ENCODE data around the gene PLIN4. TPM values are rescaled to one million over a fixed set of nuclear protein-coding genes. Genes with fewer than 3 reads are reported as not detected.

Gene PLIN4
- total RNA-seq, 1 donor from 2014 or later, result not detected

DNA sequence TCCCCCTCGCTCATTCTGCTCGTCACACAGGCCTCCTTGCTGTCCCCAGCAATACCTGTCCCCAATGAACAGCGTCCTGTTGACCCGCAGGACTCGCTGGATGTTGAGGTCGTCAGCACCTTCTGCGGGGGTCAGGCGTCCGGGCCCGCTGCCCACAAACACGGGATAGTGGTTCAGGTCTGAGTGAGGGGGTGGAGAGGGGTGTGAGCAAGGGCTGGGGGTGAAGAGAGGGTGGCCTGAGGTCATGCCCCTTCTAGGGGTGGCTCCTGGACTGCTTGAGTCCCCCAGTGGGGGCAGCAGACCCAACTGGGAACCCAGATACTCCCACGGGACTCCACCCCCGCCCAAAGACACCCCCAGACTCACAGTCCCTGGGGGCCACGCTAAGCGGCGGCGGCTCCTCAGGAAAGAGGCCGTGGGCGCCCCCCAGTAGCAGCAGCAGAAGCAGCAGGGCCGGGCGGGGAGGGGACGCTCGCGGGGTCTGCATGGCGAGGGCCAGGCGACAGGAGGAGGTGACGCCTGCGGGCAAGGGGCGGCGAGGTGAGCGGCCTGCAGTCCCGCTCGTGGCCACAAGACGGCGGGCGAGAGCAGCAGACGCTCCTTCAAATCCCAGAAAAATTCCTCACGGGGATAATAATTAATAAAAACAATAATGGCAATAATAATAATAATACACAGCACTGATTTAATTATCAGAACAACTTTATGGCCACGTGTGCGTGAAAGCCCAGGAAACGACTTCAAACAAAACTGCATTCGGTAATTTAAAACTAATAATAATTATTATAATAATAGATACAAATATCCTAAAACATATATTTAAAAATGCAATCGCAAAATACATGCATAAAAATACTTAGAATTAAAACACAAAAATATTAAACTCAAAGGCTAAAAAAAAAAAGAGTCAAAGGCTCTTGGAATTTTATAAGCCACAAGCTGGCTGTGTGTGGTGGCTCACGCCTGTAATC, 40.0 kb upstream of the PLIN4 start:
- Mint-ChIP-seq H3K36me3 (ENCODE audit: unreplicated experiment) (no peaks in the 10 kb centered on the region), H3K27ac (ENCODE audit: unreplicated experiment) (no peak overlapping the region), H3K9me3 (ENCODE audit: unreplicated experiment) (no peaks in the 10 kb centered on the region), H3K27me3 (ENCODE audit: unreplicated experiment) (no peaks in the 10 kb centered on the region), H3K4me3 (ENCODE audit: unreplicated experiment) (no peak overlapping the region), H3K4me1 (ENCODE audit: unreplicated experiment) (peaks cover 2% of the 10 kb centered on the region)
- TF ChIP-seq CTCF (IDR thresholded peaks at IDR 0.05), result peak; percentile 100
- DNase-seq (ENCODE audit: extremely low spot score, unreplicated experiment), result no peak

DNA sequence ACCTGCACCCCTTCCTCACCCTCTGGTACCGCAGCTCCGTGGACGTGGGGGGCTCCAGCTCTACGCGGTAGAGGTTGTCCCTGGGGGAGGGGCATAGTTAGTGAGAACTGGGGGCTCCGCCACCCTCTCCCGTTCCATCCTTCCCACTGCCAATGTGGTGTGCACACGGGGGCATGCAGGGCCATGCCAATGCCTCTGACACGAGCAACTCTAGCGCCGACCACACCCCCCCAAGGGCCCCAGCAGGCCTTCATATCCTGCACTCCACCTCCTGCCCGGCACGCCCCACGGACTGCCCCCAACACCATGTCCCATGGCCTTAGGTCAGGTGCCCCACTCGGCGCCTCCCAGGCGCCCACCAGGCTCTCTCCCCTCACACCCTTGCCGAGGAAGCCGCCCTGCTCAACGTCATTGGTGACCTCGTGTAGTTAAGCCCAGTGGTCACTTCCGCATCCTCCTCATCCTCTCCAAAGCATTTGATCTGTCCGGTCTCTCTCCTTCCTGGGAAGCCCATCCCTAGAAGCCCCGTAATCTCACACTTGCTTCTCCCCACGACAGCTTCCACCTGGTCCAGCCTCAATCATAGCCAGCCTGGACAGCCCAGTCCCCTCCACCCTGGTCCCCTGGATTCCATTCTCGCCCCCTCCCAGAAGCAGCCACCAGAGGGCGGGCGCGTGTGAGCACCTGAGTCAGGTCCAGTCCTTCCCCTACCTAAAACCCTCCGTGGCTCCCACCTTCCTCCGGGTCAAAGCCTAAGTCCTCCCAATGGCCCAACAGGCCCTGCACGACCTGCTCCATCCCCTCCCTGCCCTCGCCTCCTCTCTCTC, 39.1 kb upstream of the PLIN4 start:
- Mint-ChIP-seq H3K9me3 (ENCODE audit: unreplicated experiment) (no peaks in the 10 kb centered on the region), H3K4me3 (ENCODE audit: unreplicated experiment) (no peak overlapping the region), H3K27me3 (ENCODE audit: unreplicated experiment) (no peaks in the 10 kb centered on the region), H3K4me1 (ENCODE audit: unreplicated experiment) (peaks cover 2% of the 10 kb centered on the region), H3K27ac (ENCODE audit: unreplicated experiment) (no peak overlapping the region), H3K36me3 (ENCODE audit: unreplicated experiment) (no peaks in the 10 kb centered on the region)
- DNase-seq (ENCODE audit: extremely low spot score, unreplicated experiment), result no peak
- TF ChIP-seq CTCF (IDR thresholded peaks at IDR 0.05), result no peak

- Mint-ChIP-seq H3K4me1 (ENCODE audit: unreplicated experiment) (peaks cover 2% of the 10 kb centered on the region), H3K27me3 (ENCODE audit: unreplicated experiment) (no peaks in the 10 kb centered on the region), H3K4me3 (ENCODE audit: unreplicated experiment) (no peak overlapping the region), H3K27ac (ENCODE audit: unreplicated experiment) (no peak overlapping the region), H3K9me3 (ENCODE audit: unreplicated experiment) (no peaks in the 10 kb centered on the region), H3K36me3 (ENCODE audit: unreplicated experiment) (no peaks in the 10 kb centered on the region)
- DNase-seq (ENCODE audit: extremely low spot score, unreplicated experiment), result no peak
- TF ChIP-seq CTCF (IDR thresholded peaks at IDR 0.05), result no peak
Measured at GRCh38 chr19:4556597-4557127, 38.4 kb upstream of the PLIN4 start.

GRCh38 chr19:4555657-4556561, 37.6 kb upstream of the PLIN4 start:
- Mint-ChIP-seq H3K9me3 (ENCODE audit: unreplicated experiment) (no peaks in the 10 kb centered on the region), H3K4me3 (ENCODE audit: unreplicated experiment) (no peak overlapping the region), H3K4me1 (ENCODE audit: unreplicated experiment) (peaks cover 2% of the 10 kb centered on the region), H3K27me3 (ENCODE audit: unreplicated experiment) (no peaks in the 10 kb centered on the region), H3K27ac (ENCODE audit: unreplicated experiment) (no peak overlapping the region), H3K36me3 (ENCODE audit: unreplicated experiment) (no peaks in the 10 kb centered on the region)
- no peak for TF ChIP-seq CTCF (IDR thresholded peaks at IDR 0.05)
- no peak for DNase-seq (ENCODE audit: extremely low spot score, unreplicated experiment)

Data from osteocyte (in vitro differentiated cells).